IPS-NIHi7 (cell line): ENCODE results near the gene PLD4.
"Not testable (repeated sequence)": the region's sequence is repeated elsewhere in the genome, so short reads cannot be mapped to it uniquely, and the experiment has no call there.

Source experiments
- DNase-seq: peaks from one replicate; pipeline ENCODE4 v3.0.0; 2012; ENCODE audit warnings: mixed read lengths; ENCODE audit errors: extremely low spot score

The PLD4 gene

GRCh38 chr14:104886690-104887622, 37.7 kb upstream of the PLD4 start:
- no peak for DNase-seq

- DNase-seq: no peak
These were observed 36.8 kb upstream of the PLD4 start for GRCh38 chr14:104887623-104888488.

- DNase-seq: no peak
These were observed 35.9 kb upstream of the PLD4 start for GRCh38 chr14:104888489-104889374.

GRCh38 chr14:104889375-104889757, 35.3 kb upstream of the PLD4 start:
- no peak for DNase-seq

GRCh38 chr14:104890292-104890691, 34.4 kb upstream of the PLD4 start:
- not testable (repeated sequence) for DNase-seq

DNA sequence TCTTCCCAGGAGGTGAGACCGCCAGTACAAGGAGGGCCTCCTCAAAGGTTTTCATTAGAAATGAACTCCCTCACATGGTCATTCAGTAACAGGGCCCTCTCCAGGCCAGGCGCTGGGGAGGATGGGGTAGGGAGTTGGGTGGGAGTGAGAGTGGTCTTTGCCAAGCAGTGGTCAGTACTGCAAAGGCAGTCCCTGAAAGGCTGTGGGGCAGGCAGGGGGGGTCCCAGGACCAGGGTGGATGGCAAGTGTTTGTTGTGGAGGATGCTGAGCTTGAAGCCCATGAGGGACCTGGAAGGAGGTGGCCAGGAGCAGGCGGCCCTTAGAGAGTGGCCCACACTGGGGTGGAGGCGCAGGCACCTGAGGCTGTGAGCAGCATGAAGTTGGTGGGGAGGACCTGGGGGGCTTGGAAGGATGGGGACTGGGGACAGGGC, 33.5 kb upstream of the PLD4 start:
- no peak for DNase-seq

DNA sequence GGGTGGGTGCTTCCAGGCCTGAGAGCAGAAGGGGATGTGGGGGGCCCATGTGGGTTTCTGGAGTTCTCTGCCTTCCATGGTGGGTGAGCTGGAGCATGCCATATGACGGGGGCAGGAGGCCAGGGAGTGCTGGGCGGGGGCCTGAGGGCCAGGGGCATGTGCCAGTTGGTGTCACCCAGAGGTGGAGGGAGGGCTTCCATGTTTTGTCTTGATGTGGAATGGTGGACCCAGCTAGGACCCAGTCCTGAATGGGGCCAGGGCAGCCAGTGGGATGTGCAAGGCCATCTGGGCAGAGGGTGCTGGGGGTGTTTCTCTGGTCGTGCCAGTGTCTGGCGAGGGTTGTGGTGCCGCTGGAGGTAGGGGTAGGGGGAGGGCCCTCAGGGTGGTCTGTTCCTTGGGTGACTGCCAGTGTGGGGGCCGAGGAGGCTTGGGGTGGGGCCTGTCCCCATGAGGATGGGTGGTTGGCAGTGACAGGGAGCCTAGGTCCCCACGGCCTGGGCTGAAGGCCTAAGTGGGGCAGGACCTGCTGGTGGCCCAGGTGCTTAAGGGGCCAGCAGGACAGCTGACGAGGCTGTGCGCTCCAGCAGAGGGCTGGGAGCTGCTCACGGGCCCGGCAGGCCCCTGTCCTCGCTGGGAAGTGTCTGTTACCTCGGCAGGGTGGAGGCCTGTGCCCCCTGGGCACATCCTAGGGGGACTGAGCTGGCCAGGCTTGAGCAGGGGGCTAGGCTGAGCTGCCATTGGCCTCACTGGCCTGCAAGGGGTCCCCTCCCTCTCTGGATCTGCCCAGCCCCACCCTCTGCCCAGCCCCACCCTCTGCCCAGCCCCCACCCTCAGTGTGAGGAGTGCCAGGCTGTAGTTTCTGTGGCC, 32.8 kb upstream of the PLD4 start:
- DNase-seq: no peak

DNA sequence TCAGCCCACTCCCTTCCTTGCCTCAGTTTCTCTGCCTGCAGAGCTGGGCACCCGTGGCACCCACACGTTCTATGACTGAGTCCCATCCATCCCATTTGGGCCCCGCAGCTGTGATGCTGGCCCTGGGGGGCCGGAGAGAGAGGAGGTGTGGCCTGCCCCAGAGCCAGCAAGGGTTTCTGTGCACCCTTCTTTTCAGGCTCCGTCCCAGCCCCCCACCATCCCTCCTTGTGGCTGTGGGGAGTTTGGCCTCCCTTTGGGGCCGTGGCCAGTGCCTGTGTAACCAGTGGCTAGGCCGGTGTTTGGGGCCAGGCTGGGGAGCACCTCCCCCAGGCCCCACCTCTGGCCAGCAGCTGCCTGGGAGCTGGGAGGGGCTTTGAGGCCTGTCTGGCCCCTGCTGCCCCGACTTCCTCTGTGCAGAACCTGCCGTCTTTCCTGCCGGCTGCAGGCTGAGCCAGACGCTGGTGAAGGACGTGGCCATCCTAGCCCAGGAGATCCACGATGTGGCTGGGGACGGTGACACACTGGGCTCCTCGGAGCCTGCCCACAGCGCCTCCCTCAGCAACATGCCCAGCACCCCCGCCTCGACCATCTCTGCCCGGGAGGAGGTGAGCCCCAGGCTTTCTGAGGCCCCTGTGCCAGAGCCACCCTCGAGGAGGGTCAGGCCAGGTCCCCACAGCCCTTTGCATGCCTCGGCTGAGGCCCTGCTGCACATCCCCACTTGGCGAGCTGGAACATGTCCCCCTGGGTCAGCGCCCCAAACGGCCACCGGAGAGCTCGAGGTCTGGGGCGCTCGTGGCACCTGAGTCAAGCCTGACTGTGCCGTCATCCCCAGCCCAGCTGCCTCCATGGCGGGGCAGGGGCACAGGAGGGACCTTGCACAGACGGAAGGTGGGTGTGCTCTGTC, 31.9 kb upstream of the PLD4 start:
- DNase-seq: no peak

- DNase-seq: no peak
These were observed 31.1 kb upstream of the PLD4 start for GRCh38 chr14:104893435-104894207.

GRCh38 chr14:104894331-104895206, 30.1 kb upstream of the PLD4 start:
- DNase-seq: no peak

DNA sequence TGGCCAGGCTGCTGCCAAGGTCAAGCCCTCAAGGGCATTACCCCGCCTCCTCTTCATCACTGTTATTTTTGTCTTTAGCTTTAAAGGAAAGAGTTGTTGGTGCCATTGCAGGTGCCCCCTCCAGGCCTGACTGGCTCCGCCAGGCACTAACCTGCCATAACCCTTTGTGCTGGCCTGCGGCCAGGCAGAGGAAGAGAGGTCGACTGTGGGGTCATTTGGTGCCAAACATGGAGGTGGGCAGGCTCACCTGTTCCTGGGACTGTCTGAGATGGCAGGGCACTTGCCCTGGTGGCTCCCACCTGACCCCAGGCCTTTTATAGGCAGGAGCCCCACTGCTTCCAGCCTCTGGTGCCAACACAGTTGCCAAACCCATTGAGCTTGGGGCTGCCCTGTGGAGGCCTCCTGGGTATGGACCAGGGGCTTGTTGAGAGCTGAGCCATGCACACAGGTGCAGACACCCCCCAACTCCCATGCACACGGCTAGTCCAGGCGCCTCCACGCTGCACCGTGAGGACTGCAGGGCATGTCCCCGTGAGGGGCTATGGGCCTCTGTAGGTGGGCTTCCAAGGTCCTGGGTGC, 29.4 kb upstream of the PLD4 start:
- DNase-seq: no peak

DNA sequence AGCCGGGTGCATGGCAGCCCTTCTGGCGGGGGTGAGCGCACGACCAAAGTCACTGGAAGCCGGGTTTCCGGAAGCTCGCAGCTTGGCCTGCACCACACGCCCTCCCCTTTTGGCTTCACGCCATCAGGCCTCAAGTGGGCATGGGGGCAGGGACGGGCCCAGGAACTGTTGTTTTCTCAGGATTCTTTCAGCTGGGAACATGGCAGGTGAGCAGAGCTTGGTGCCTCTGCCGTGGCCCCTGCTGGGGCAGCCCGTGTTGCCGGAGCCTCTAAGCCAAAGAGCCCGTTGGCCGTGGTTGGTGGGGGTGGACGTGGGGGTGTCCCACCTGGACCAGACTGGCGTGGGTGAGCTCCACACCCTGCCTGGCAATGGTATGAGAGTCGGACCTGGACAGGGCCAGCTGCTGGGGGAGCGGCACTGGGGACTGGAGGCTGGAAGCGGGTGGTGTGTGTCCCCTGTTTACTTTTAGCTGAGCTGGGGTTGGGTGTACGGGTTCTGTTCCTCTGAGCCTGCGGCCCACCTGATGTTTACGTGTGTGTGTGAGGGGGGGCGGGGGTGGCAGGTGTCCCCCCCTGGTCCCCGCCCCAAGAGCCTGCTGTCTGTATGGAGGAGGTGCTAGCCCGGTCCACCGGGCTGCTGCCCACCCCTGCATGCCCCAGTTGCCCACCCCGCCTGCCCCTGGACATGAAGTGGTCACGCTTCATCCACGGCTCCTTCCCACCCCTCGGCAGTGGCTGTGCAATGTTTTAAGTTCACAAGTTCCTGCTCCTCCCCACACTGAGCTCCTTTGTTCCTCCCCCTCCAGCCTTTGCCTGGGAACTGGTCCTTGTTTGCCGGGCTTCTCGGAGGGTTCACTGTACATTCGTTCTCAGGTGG, 28.7 kb upstream of the PLD4 start:
- no peak for DNase-seq

DNA sequence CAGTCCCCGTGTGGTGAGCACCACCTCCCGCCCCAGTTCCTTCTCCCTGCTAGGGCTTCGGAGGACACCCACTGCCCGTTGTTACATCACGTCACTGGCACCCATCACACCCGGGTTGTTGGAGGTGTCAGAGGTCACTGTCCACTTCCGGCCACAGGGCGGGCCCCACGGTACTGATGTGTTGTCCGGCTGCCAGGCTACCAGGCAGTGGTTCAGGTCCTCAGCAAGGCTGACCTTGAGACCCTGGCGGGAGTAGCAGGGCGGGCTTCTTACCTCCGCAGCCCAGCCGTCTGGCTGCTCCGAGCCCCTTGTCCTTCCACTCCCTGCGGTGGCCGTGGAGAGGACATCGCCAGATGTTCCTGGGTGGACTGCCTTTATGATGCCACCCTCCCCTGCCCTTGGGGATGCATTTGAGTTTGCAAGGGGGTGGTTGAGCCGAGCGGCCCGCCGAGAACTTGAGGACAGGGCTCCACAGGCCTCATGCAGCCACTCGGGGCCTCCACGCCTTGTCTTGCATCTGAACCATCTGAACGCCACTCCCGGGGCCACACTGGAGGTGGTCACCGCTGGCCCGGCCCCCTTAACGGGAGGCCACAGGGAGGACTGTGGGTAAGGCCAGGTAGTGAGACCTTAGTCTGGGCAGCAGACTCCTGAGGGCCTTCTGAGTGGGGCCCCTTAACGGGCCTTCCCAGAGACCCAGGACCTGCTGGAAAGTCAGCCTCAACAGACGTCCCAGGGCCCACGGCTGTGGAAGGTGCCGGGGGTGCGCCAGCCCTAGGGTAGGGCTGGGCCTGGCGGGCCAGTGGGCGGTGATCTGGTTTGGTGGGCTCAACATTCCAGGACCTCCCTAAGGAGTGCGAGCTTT, 27.1 kb upstream of the PLD4 start:
- no peak for DNase-seq

DNA sequence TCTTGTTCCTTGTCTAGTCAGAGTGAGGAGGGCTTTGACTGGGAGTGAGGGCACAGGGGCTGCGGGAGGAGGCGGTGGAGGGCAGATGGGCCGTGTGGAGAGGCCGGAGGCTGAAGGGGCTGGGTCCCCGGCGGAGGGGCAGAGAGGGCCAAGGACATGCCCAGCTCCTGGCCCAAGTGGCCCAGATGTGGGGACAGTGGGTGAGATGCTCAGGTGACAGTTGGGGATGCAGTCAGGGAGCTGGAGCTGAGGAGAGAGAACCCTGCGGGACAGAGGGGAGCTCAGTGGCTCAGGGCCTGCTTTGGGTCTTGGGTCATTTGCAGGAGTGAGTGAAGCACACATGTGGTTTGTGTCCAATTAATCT, 26.5 kb upstream of the PLD4 start:
- no peak for DNase-seq

DNA sequence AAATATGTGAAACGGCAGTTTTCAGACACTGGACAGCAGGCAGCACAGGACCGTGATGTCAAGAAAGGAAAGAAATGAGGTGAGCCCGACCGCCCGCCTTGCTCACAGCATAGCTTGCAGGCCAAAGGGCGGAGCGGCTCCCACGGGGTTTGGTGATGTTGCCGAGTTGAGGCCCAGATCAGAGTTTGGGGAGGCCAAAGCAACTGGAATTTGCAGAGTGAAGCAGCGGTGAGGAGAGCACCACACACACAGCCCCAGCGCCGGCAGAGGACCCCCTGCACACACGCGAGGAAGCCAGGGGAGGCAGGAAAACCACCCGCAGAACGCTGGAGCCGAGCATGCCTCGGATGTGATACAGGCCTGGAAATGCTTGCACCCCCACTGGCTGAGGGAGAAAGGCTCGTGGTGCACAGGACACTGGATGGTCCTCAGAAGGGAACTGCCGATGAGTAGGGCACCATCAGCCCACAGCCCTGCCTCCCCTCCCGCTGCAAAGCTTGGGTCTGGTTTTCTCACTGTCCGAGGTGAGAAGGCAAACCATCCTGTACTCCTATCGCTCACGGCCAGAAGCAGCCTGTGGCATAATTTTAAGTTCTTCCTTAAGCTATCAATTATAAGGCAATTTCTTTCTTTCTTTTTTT, 25.7 kb upstream of the PLD4 start:
- DNase-seq: peak; percentile 12
